SK-N-SH (cell line): Measurements from ENCODE around the gene KIF12. TPM values are rescaled to one million over a fixed set of nuclear protein-coding genes. Genes with fewer than 3 reads are reported as not detected.

Experiments used
- CTCF ChIA-PET: fragments of 300-600, 350-600 bp; formaldehyde crosslinking; extraction: SDS; loops from one replicate; lab custom pipeline; 2021; lab: Yijun Ruan, JAX
- POLR2A ChIA-PET: fragments of 350-600 bp; sonication (Branson Sonifier 250); formaldehyde crosslinking; extraction: SDS; loops from one replicate; lab custom pipeline; 2020; ENCODE audit warnings: antibody characterized with exemption, inconsistent platforms; lab: Yijun Ruan, JAX
- DNase-seq: peaks from one replicate; pipeline ENCODE4 v3.0.0; 2012
- H2AFZ ChIP-seq: fragments of 200-600 bp; sonication (generic); 2 replicates; pipeline ENCODE4 v1.8.1; 2016; ENCODE audit warnings: antibody characterized with exemption, mild to moderate bottlenecking, low read depth
- H3F3A ChIP-seq: fragments of 200-600 bp; sonication (generic); replicated peaks from 2 replicates; pipeline ENCODE3; 2016; ENCODE audit warnings: antibody characterized with exemption, mild to moderate bottlenecking; ENCODE audit not compliant: insufficient read depth
- H3K27ac ChIP-seq, 2 experiments: fragments of 200-500 bp in 1 of 2; fragments of 200-600 bp in 1 of 2; sonication (Bioruptor generic) in 1 of 2; sonication (generic), shearing (Covaris generic) in 1 of 2; 2 replicates each; pipeline versions ENCODE4 v1.5.1 to v1.6.1; 2014 to 2016; ENCODE audit warnings: low read depth in 2 of 2, inconsistent platforms in 1 of 2, low read length in 1 of 2, mild to moderate bottlenecking in 1 of 2, mixed read lengths in 1 of 2
- H3K27me3 ChIP-seq: fragments of 200-600 bp; sonication (generic), shearing (Covaris generic); 2 replicates; pipeline ENCODE4 v1.6.1; 2016; ENCODE audit warnings: mixed run types; ENCODE audit not compliant: insufficient read depth
- H3K36me3 ChIP-seq, 2 experiments: fragments of 200-500 bp in 1 of 2; fragments of 200-600 bp in 1 of 2; sonication (Bioruptor generic) in 1 of 2; sonication (generic) in 1 of 2; replicated peaks in 1 of 2; 2 replicates each; pipeline versions ENCODE3 to v1.5.1; 2014 to 2016; ENCODE audit warnings: low read length in 1 of 2, mild to moderate bottlenecking in 1 of 2; ENCODE audit not compliant: insufficient read depth in 2 of 2, control insufficient read depth in 1 of 2
- H3K4me1 ChIP-seq, 2 experiments: fragments of 200-500 bp in 1 of 2; fragments of 200-600 bp in 1 of 2; sonication (Bioruptor generic) in 1 of 2; sonication (generic), shearing (Covaris generic) in 1 of 2; 2 replicates each; pipeline versions ENCODE4 v1.5.1 to v1.6.1; 2014 to 2016; ENCODE audit warnings: low read depth in 1 of 2, low read length in 1 of 2, mixed run types in 1 of 2; ENCODE audit not compliant: insufficient read depth in 2 of 2, control insufficient read depth in 1 of 2
- H3K4me2 ChIP-seq: fragments of 200-600 bp; sonication (generic), shearing (Covaris generic); 2 replicates; pipeline ENCODE4 v1.6.1; 2017; ENCODE audit warnings: mixed run types
- H3K4me3 ChIP-seq, 2 experiments: fragments of 200-500 bp in 1 of 2; fragments of 200-600 bp in 1 of 2; sonication (Bioruptor generic) in 1 of 2; sonication (generic), shearing (Covaris generic) in 1 of 2; 2 replicates each; pipeline versions ENCODE4 v1.5.1 to v1.8.1; 2014 to 2016; ENCODE audit warnings: low read depth in 2 of 2, inconsistent platforms in 1 of 2, low read length in 1 of 2, mild to moderate bottlenecking in 1 of 2, mixed read lengths in 1 of 2, moderate library complexity in 1 of 2
- H3K79me2 ChIP-seq: fragments of 200-600 bp; sonication (generic); 2 replicates; pipeline ENCODE4 v1.8.1; 2017; ENCODE audit warnings: mild to moderate bottlenecking; ENCODE audit not compliant: insufficient read depth
- H3K9ac ChIP-seq: fragments of 200-600 bp; sonication (generic); 2 replicates; pipeline ENCODE4 v1.6.1; 2017; ENCODE audit warnings: mixed run types
- H3K9me2 ChIP-seq: fragments of 200-600 bp; sonication (generic); 2 replicates; pipeline ENCODE4 v1.6.1; 2017; ENCODE audit warnings: mixed run types
- H3K9me3 ChIP-seq: fragments of 200-600 bp; sonication (generic); 2 replicates; pipeline ENCODE4 v1.6.1; 2017; ENCODE audit warnings: mixed run types, mild to moderate bottlenecking, moderate library complexity
- H4K20me1 ChIP-seq: fragments of 200-600 bp; sonication (generic); 2 replicates; pipeline ENCODE4 v1.6.1; 2017; ENCODE audit warnings: mild to moderate bottlenecking, mixed run types; ENCODE audit not compliant: insufficient read depth
- CHD2 ChIP-seq: fragments of 150-350 bp; IDR thresholded peaks from 2 replicates; pipeline ENCODE4 v1.6.1; 2018; ENCODE audit warnings: low read length; ENCODE audit not compliant: partially characterized antibody
- ELF1 ChIP-seq: IDR thresholded peaks from 2 replicates; pipeline ENCODE4 v1.4.0; 2012
- EZH2phosphoT487 ChIP-seq: fragments of 200-600 bp; sonication (generic); IDR thresholded peaks from 2 replicates; pipeline ENCODE4 v1.6.1; 2017; ENCODE audit warnings: low read depth, mixed run types, mild to moderate bottlenecking, antibody characterized with exemption, moderate library complexity, borderline replicate concordance
- FOSL2 ChIP-seq: IDR thresholded peaks from 2 replicates; pipeline ENCODE4 v1.4.0; 2012; ENCODE audit warnings: low read depth, mild to moderate bottlenecking, moderate library complexity, borderline replicate concordance
- FOXJ3 ChIP-seq: sonication (generic); formaldehyde crosslinking; IDR thresholded peaks from 2 replicates; pipeline ENCODE4 v1.5.1; 2020; ENCODE audit warnings: mild to moderate bottlenecking, missing genetic modification reagents
- GABPA ChIP-seq: IDR thresholded peaks from 2 replicates; pipeline ENCODE4 v1.4.0; 2012; ENCODE audit warnings: low read depth, mild to moderate bottlenecking
- GATA2 ChIP-seq: sonication (generic); formaldehyde crosslinking; IDR thresholded peaks from 2 replicates; pipeline ENCODE4 v1.5.0; 2020; ENCODE audit warnings: mild to moderate bottlenecking, missing genetic modification reagents
- MEF2A ChIP-seq: IDR thresholded peaks from 2 replicates; pipeline ENCODE4 v1.4.0; 2012; ENCODE audit warnings: low read depth, borderline replicate concordance
- MXI1 ChIP-seq: IDR thresholded peaks from 2 replicates; pipeline ENCODE4 v1.6.1; 2012; ENCODE audit warnings: mild to moderate bottlenecking, low read depth, low read length, improper control_type of control experiment
- NRF1 ChIP-seq: IDR thresholded peaks from 2 replicates; pipeline ENCODE4 v1.6.1; 2012; ENCODE audit warnings: low read depth, mild to moderate bottlenecking, low read length
- RAD21 ChIP-seq: IDR thresholded peaks from 2 replicates; pipeline ENCODE4 v1.6.1; 2012; ENCODE audit warnings: mild to moderate bottlenecking, low read length
- RCOR1 ChIP-seq: fragments of 150-350 bp; IDR thresholded peaks from 2 replicates; pipeline ENCODE4 v1.6.1; 2017; ENCODE audit warnings: antibody characterized with exemption, low read length
- SMC3 ChIP-seq: IDR thresholded peaks from 2 replicates; pipeline ENCODE4 v1.6.1; 2012; ENCODE audit warnings: low read depth, low read length, improper control_type of control experiment
- TAF1 ChIP-seq: IDR thresholded peaks from 2 replicates; pipeline ENCODE4 v1.6.1; 2012; ENCODE audit warnings: low read depth, mild to moderate bottlenecking, low read length, moderate library complexity, borderline replicate concordance
- WGBS: methylation state at CpG from one replicate; pipeline ENCODE4 v1.1.6; 2017; ENCODE audit warnings: low lambda C conversion rate; 5-methylcytosine and 5-hydroxymethylcytosine counted together
- polyA plus RNA-seq, 3 experiments: library from polyadenylated mRNA; depleted of rRNA; stranded (reverse); fragments of >200 nt; gene quantifications; 2 replicates each; pipeline ENCODE4 v1.2.3, GENCODE V29; 2012
- TF ChIP-seq, protein P1 (sequence below): IDR thresholded peaks from 2 replicates; pipeline ENCODE4 v1.4.0; 2012; ENCODE audit warnings: low read depth
- TF ChIP-seq, protein P2 (sequence below): fragments of 150-350 bp; IDR thresholded peaks from 2 replicates; pipeline ENCODE4 v1.6.1; 2017; ENCODE audit warnings: antibody characterized with exemption, low read length, low read depth, borderline replicate concordance
- TF ChIP-seq, protein P3 (sequence below): IDR thresholded peaks from 2 replicates; pipeline ENCODE4 v1.4.0; 2012; ENCODE audit warnings: low read depth, borderline replicate concordance
- TF ChIP-seq, protein P4 (sequence below): IDR thresholded peaks from 2 replicates; pipeline ENCODE4 v1.6.1; 2012; ENCODE audit warnings: mild to moderate bottlenecking, low read depth, low read length, moderate library complexity
- TF ChIP-seq, protein P5 (sequence below): fragments of 150-350 bp; IDR thresholded peaks from 2 replicates; pipeline ENCODE4 v1.6.1; 2016; ENCODE audit warnings: mild to moderate bottlenecking, low read depth, low read length

Gene KIF12
- polyA plus RNA-seq, 1 of the 3 experiments (the other 2 are of a cell fraction) = 0.35 TPM

DNA sequence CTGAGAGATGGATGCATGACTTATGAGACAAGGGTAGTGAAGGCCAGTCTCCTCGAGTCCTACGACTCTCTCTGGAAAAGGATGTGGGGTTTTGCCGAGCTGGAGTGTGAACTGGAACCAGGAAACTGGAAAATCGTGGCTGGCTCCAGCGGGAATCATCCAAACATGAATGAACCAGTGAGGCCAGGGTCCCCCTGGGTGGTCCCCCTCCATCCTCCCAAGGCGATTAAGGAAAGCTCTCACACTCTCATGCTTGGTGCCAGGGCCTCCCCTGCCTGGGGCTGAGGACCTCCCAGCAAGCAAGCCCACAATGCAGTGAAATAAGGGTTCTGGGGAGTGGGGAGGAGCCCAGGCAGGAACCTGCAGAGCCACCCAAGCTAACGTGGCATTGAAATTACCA lies 11.4 kb downstream of the KIF12 start:
- Histone ChIP-seq H3K9ac (no peak overlapping the region), H3K79me2 (no peaks in the 10 kb centered on the region), H4K20me1 (no peaks in the 10 kb centered on the region), H3K4me3 (no peak overlapping the region), H3K4me1 (no peaks in the 10 kb centered on the region), H3K9me3 (no peaks in the 10 kb centered on the region), H2AFZ (no peak overlapping the region), H3F3A (no peaks in the 10 kb centered on the region), H3K9me2 (no peaks in the 10 kb centered on the region), H3K4me2 (no peak overlapping the region), H3K27me3 (no peaks in the 10 kb centered on the region; the same call in 1 of the 2 replicates), H3K36me3 (no peaks in the 10 kb centered on the region), H3K27ac (no peak overlapping the region)
- POLR2A ChIA-PET = no interaction called here
- DNase-seq = no peak
- CTCF ChIA-PET = interaction anchor here (1.2 to 3.9 kb wide), 3 partner anchors 20 to 203 kb away, joined by 4 to 25 read pairs (median 4); no protein-coding TSS in a partner anchor
- no peak for TF ChIP-seq RCOR1
- TF ChIP-seq ELF1 = no peak
- no peak for TF ChIP-seq FOXJ3
- no peak for TF ChIP-seq CHD2
- TF ChIP-seq, protein P1, sequence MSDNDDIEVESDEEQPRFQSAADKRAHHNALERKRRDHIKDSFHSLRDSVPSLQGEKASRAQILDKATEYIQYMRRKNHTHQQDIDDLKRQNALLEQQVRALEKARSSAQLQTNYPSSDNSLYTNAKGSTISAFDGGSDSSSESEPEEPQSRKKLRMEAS = no peak
- TF ChIP-seq MEF2A = no peak
- no peak for TF ChIP-seq NRF1
- TF ChIP-seq GABPA = no peak
- TF ChIP-seq, protein P2, sequence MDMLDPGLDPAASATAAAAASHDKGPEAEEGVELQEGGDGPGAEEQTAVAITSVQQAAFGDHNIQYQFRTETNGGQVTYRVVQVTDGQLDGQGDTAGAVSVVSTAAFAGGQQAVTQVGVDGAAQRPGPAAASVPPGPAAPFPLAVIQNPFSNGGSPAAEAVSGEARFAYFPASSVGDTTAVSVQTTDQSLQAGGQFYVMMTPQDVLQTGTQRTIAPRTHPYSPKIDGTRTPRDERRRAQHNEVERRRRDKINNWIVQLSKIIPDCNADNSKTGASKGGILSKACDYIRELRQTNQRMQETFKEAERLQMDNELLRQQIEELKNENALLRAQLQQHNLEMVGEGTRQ = no peak
- no peak for TF ChIP-seq SMC3
- TF ChIP-seq GATA2 = no peak
- 53% methylated on average over 4 of the region's 7 CpGs for WGBS

DNA sequence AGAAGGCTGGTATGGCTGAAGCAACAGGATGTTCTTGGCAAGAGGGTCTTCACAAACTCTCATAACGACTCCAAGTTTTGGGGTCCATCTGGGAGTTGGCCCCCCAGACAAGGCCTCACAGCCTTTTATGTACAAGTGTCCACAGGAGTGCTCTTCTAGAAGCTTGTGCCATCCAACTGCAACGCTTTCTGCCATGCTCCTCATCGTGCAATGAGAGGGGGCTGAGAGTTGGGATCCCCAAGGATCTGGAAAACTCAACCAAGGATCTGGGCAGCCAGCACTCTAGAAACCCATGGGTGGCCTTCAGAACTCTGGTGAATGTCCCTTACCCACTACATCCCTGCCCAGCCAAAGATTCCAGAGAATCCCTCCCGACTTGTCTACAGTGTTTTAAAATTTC lies 12.5 kb downstream of the KIF12 start:
- no peaks in the 10 kb centered on the region for H3K4me1 ChIP-seq
- no peak overlapping the region for H3K4me2 ChIP-seq
- no peaks in the 10 kb centered on the region for H3K79me2 ChIP-seq
- TF ChIP-seq TAF1 (no peak), EZH2phosphoT487 (no peak), NRF1 (no peak), RAD21 (no peak), FOSL2 (no peak), MXI1 (no peak)
- TF ChIP-seq, protein P3, sequence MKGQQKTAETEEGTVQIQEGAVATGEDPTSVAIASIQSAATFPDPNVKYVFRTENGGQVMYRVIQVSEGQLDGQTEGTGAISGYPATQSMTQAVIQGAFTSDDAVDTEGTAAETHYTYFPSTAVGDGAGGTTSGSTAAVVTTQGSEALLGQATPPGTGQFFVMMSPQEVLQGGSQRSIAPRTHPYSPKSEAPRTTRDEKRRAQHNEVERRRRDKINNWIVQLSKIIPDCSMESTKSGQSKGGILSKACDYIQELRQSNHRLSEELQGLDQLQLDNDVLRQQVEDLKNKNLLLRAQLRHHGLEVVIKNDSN = no peak
- TF ChIP-seq, protein P4, sequence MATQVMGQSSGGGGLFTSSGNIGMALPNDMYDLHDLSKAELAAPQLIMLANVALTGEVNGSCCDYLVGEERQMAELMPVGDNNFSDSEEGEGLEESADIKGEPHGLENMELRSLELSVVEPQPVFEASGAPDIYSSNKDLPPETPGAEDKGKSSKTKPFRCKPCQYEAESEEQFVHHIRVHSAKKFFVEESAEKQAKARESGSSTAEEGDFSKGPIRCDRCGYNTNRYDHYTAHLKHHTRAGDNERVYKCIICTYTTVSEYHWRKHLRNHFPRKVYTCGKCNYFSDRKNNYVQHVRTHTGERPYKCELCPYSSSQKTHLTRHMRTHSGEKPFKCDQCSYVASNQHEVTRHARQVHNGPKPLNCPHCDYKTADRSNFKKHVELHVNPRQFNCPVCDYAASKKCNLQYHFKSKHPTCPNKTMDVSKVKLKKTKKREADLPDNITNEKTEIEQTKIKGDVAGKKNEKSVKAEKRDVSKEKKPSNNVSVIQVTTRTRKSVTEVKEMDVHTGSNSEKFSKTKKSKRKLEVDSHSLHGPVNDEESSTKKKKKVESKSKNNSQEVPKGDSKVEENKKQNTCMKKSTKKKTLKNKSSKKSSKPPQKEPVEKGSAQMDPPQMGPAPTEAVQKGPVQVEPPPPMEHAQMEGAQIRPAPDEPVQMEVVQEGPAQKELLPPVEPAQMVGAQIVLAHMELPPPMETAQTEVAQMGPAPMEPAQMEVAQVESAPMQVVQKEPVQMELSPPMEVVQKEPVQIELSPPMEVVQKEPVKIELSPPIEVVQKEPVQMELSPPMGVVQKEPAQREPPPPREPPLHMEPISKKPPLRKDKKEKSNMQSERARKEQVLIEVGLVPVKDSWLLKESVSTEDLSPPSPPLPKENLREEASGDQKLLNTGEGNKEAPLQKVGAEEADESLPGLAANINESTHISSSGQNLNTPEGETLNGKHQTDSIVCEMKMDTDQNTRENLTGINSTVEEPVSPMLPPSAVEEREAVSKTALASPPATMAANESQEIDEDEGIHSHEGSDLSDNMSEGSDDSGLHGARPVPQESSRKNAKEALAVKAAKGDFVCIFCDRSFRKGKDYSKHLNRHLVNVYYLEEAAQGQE = no peak
- TF ChIP-seq, protein P1 = no peak
- TF ChIP-seq, protein P5, sequence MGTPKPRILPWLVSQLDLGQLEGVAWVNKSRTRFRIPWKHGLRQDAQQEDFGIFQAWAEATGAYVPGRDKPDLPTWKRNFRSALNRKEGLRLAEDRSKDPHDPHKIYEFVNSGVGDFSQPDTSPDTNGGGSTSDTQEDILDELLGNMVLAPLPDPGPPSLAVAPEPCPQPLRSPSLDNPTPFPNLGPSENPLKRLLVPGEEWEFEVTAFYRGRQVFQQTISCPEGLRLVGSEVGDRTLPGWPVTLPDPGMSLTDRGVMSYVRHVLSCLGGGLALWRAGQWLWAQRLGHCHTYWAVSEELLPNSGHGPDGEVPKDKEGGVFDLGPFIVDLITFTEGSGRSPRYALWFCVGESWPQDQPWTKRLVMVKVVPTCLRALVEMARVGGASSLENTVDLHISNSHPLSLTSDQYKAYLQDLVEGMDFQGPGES = no peak
- TF ChIP-seq, all 33 proteins: peak for 0
- ChIA-PET CTCF (interaction anchor here (0.6 to 5.7 kb wide), 5 partner anchors 21 to 944 kb away, joined by 3 to 133 read pairs (median 25); no protein-coding TSS in a partner anchor), POLR2A (no interaction called here)
- H4K20me1 ChIP-seq = no peaks in the 10 kb centered on the region
- H3K27me3 ChIP-seq = no peaks in the 10 kb centered on the region; the same call in 1 of the 2 replicates
- no peaks in the 10 kb centered on the region for H3F3A ChIP-seq
- DNase-seq = no peak
- no peak overlapping the region for H3K4me3 ChIP-seq
- 22% methylated on average over 2 of the region's 4 CpGs for WGBS
- no peaks in the 10 kb centered on the region for H3K36me3 ChIP-seq
- no peak overlapping the region for H3K9ac ChIP-seq
- H3K9me3 ChIP-seq = no peaks in the 10 kb centered on the region
- H3K9me2 ChIP-seq = no peaks in the 10 kb centered on the region
- H3K27ac ChIP-seq = no peak overlapping the region
- no peak overlapping the region for H2AFZ ChIP-seq
